Central memory CD4-positive, alpha-beta T cell (primary cell): Measurements from ENCODE around the gene SPATA2L.
"Not testable (repeated sequence)": the region's sequence is repeated elsewhere in the genome, so short reads cannot be mapped to it uniquely, and the experiment has no call there.

Experiments used
- DNase-seq: peaks from one replicate; pipeline ENCODE4 v3.0.0; 2022

The SPATA2L gene

GRCh38 chr16:89689142-89689541, 12.4 kb downstream of the SPATA2L start:
- no peak for DNase-seq

GRCh38 chr16:89688395-89688794, 13.1 kb downstream of the SPATA2L start:
- no peak for DNase-seq

GRCh38 chr16:89687092-89687940, 14.2 kb downstream of the SPATA2L start:
- no peak for DNase-seq

DNA sequence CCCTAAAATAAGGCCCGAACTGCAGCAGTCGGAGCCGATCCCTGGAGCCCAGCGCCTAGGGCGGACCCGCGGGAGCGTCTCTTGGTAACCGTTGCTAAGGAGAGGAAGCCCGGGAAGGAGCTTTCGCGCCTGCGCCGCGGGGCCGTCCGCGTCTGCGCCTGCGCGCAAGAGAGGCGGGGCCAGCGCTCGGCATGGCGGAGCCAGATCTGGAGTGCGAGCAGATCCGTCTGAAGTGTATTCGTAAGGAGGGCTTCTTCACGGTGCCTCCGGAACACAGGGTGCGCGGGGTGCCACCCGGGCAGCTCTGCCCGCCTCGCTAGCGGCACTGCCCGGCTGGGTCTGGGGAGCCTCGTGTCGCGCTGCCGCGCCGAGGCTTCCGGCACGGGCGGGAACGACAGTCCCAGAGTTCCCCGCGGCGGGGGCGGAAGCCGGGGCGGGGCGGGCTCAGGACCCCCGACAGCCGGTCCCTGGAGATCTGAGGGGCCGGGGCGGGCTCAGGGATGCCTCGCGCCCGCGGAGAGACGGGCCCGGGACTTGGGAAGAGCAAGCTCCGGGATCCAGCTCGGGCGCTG, 14.9 kb downstream of the SPATA2L start, which contains the start of gene CDK10:
CDK10 (plus strand) TSS at position 170 of the 572 bp plus-strand sequence; CDS start at position 192, 22 bp downstream.
- DNase-seq = peak; percentile 87

GRCh38 chr16:89685916-89686315, 15.6 kb downstream of the SPATA2L start:
- DNase-seq = no peak

GRCh38 chr16:89678258-89678657, 23.2 kb downstream of the SPATA2L start:
- DNase-seq = no peak

- DNase-seq = no peak
Measured at GRCh38 chr16:89672177-89672941, 29.1 kb downstream of the SPATA2L start.

DNA sequence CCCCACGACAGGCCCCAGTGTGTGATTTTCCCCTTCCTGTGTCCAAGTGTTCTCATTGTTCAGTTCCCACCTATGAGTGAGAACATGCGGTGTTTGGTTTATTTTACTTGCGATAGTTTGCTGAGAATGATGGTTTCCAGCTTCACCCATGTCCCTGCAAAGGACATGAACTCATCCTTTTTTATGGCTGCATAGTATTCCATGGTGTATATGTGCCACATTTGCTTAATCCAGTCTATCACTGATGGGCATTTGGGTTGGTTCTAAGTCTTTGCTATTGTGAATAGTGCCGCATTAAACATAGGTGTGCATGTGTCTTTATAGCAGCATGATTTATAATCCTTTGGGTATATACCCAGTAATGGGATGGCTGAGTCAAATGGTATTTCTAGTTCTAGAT, 29.9 kb downstream of the SPATA2L start:
- DNase-seq = not testable (repeated sequence)

DNA sequence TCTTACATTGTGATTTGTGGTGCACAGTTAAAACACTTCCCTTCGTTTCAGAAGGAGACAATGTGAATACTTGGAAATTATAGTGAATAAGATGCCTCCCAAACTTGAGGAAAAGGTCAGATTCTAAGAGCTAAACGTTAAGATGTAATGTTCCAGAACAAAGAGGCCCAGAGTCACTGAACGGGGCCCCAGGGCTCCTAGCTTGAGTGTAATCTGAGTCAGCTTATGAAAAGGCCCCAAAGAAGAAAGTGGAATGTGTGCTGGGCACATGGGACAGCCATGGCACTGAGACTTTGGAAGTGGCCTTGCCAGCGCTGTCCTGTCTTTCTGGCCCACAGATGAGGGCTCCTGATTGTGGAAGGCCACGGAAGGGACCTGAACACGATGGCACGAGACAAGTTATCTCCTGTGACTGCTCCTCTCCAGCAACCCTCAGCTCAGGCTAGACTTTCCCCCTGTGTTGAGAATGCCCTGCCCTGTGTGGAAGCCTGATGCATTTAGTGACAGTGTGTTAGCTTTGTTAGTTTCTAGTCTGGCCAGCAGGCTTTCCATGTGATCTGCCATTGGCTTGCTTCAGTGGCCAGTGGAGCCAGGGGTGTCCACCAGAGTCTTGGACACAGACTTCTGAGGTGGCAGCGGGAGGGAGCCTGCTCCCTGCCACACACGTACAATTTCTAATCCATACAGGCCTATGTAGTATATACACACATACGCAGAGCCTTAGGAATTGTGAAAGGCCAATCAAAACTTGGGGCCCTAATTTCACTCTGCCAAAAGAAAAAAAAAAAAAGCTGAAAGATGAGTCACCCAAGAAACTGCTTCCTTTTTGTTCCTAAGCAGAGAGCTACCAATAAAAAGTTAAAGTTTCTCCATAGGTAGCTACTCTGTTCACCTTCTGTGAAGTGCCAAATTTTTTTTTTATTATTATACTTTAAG, 30.7 kb downstream of the SPATA2L start:
- no peak for DNase-seq

DNA sequence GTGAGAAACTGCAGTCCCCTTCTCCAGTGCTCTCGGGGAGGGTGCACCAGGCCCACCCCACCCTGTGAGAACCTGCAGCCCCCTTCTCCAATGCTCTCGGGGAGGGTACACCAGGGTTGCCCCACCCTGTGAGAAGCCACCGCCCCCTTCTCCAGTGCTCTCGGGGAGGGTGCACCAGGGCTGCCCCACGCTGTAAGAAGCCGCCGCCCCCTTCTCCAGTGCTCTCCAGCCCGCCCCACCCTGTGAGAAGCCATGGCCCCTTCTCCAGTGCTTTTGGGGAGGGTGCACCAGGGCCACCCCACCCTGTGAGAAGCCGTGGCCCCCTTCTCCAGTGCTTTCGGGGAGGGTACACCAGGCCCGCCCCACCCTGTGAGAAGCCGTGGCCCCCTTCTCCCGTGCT, 31.8 kb downstream of the SPATA2L start:
- DNase-seq = no peak

DNA sequence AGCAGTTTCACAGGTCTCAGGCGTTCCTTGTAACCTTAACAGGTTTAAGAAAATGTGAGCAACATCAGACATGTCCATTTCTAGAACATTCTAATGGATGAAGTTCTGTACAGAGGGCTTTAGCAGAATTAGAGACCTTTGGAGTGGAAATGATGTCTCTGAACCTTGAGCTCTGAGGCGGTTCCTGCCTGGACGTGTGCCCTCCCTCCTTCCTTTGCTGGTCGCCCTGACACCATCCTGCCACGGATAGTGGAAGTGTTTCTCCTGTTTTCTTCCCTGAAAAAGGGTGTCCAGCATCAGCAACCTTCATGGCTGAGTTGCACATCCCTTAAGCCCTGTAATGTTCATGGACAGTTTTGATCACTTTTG, 32.7 kb downstream of the SPATA2L start:
- DNase-seq = no peak

- DNase-seq = no peak
Measured at GRCh38 chr16:89667633-89668032, 33.9 kb downstream of the SPATA2L start.

DNA sequence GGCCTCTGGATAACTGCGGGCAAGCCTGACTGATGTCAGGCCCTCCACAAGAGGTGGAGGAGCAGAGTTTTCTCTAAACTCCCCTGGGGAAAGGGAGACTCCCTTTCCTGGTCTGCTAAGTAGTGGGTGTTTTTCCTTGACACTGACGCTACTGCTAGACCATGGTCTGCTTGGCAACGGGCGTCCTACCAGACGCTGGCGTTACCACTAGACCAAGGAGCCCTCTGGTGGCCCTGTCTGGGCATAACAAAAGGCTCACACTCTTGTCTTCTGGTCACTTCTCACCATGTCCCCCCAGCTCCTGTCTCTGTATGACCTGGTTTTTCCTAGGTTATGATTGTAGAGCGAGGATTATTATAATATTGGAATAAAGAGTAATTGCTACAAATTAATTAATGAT, 34.5 kb downstream of the SPATA2L start:
- not testable (repeated sequence) for DNase-seq

DNA sequence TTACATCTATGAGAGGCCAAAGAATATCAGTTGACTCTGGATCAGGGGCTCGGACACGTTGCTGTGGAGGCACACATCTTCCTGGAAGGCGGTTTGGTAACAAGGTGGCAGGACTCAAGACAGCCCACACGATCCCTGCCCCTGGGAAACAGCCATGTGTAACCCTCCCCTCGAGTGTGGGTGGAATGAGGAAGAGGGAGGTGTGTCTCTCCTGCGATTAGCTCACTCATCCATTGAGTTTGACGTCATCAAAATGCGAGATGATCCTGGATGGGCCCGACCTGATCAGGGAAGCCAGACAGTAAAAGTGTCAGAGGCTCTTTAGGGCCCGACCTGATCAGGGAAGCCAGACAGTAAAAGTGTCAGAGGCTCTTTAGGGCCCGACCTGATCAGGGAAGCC, 37.3 kb downstream of the SPATA2L start:
- DNase-seq = not testable (repeated sequence)

DNA sequence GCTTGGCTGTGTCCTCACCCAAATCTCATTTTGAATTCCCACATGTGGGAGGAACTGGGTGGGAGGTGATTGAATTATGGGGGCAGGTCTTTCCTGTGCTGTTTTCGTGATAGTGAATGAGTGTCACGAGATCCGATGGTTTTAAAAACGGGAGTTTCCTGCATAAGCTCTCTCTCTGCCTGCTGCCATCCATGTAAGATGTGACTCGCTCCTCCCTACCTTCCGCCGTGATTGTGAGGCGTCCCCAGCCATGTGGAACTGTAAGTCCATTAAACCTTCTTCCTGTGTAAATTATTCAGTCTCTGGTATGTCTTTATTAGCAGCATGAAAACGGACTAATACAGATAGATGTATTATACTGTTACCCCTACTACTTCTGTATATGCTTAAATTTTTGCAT, 40.3 kb downstream of the SPATA2L start:
- no peak for DNase-seq

DNA sequence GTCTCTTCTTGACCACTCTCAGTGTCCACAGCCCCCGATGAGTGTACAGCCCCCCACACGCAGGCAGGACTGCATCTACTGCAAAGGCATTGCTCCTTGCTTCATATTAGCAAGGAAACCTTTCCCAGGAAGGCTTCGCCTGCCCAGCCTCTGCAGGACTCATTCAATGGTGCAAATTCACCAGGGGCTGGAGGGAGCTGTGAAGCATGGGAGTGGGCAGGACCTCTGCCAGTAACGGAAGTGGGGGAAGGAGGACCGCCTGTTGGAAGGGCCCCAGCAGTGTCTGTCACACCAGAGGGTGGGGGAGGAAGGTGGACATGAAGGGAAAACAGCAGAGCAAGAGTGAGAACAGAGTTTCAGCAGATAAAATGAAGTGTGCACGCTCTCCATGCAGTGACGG, 41.4 kb downstream of the SPATA2L start:
- no peak for DNase-seq

- DNase-seq = no peak
Measured at GRCh38 chr16:89658221-89658879, 43.2 kb downstream of the SPATA2L start.

- peak; percentile 90 for DNase-seq
Measured at GRCh38 chr16:89657442-89658220, 43.9 kb downstream of the SPATA2L start, which contains the start of the genes CHMP1A and SPATA33. Gene CHMP1A, minus strand, starts transcription at chr16:89657708. Its CDS starts 120 bp downstream, at chr16:89657588. Gene SPATA33, plus strand, starts transcription at chr16:89657836. Its CDS starts 76 bp downstream, at chr16:89657912.

DNA sequence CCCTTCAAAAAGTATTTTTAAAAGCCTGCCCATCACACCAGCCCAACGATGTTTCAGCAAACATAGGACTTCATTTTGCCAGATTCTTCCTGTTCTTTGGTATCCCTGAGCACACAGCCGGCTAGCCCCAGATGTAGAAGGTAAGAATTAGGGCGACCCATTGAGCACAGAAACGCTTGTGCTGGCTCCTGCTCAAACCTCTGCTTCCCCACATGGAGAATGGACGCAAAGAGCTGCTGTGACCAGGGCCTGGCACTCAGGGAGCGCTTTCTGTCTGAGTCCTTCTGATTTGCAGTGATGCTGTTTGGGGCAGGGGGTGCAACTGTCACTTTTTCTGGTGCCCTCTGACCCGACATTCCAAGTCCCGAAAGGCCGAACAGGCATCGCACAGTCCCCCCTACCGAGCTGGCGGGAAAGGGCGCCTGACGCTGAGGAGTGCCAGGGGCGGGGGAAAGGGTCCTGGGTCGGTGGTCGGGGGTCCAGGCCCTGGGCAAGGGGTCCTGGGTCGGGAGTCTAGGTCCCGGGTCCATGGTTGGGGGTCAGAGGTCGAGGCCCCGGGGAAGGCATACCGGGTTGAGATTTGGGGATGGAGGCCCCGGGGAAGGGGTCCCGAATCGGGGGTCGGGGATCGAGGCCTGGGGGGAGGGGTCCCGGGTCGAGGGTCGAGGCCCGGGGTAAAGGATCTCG, 44.9 kb downstream of the SPATA2L start:
- no peak for DNase-seq

DNA sequence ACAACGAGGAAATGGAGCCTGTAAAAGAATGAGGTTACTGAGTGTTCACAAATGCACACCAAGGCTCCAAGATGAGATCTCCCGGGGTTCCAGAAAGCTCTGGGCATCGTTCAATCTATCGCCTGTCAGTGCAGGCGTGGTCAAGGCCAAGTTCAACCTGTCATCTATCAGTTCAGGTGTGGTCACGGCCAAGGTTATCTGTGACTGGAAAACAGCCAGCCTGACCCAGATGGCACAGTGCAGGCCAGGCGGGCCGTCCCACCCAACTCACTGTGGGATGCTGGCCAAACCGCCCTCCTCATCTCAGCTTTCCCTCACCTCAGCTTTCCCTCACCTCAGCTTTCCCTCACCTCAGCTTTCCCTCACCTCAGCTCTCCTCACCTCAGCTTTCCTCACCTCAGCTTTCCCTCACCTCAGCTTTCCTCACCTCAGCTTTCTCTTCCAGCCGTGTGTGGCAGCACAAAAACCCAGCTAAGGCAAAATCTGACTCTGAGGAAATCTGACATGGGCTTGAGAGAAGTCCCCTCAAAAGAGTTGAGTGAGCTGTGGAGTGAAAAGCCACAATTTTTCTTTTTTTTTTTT, 46.4 kb downstream of the SPATA2L start:
- no peak for DNase-seq
